Activated CD8-positive, alpha-beta memory T cell treated with anti-CD3 and anti-CD28 coated beads, Interleukin-2, amount 50 U/mL, for 48 hours (primary cell): ENCODE measurements around the gene PIRT.
"Not testable (repeated sequence)": the region's sequence is repeated elsewhere in the genome, so short reads cannot be mapped to it uniquely, and the experiment has no call there.

ENCODE experiments used
- DNase-seq: peaks from one replicate; pipeline ENCODE4 v3.0.0-alpha.2; 2020

Gene PIRT

GRCh38 chr17:10837921-10838320, at the start of gene PIRT:
Gene PIRT, minus strand, starts transcription at chr17:10838087. Its CDS starts 12,442 bp downstream, at chr17:10825645.
- no peak for DNase-seq

- DNase-seq = no peak
These were observed 44.1 kb upstream of the PIRT start for GRCh38 chr17:10881959-10882358.

- no peak for DNase-seq
These were observed 41.4 kb upstream of the PIRT start for GRCh38 chr17:10879190-10879836.

GRCh38 chr17:10875984-10876555, 38.2 kb upstream of the PIRT start:
- peak; percentile 63 for DNase-seq

GRCh38 chr17:10875430-10875851, 37.6 kb upstream of the PIRT start:
- DNase-seq = peak; percentile 51

GRCh38 chr17:10871914-10872313, 34.0 kb upstream of the PIRT start:
- DNase-seq = no peak

- DNase-seq = no peak
These were observed 32.6 kb upstream of the PIRT start for GRCh38 chr17:10870336-10871050.

- DNase-seq = not testable (repeated sequence)
These were observed 30.9 kb upstream of the PIRT start for GRCh38 chr17:10868744-10869143.

GRCh38 chr17:10859051-10859450, 21.2 kb upstream of the PIRT start:
- DNase-seq = no peak

- no peak for DNase-seq
These were observed 20.1 kb upstream of the PIRT start for GRCh38 chr17:10857976-10858375.

- not testable (repeated sequence) for DNase-seq
These were observed 8.7 kb upstream of the PIRT start for GRCh38 chr17:10846636-10847035.

- no peak for DNase-seq
These were observed 7.5 kb upstream of the PIRT start for GRCh38 chr17:10845388-10845751.

GRCh38 chr17:10844621-10845387, 6.9 kb upstream of the PIRT start:
- peak; percentile 83 for DNase-seq

GRCh38 chr17:10843811-10844210, 5.9 kb upstream of the PIRT start:
- DNase-seq = no peak

GRCh38 chr17:10842658-10843057, 4.8 kb upstream of the PIRT start:
- no peak for DNase-seq

- DNase-seq = no peak
These were observed 795 bp upstream of the PIRT start for GRCh38 chr17:10838682-10839081.

- DNase-seq = no peak
These were observed 809 bp downstream of the PIRT start for GRCh38 chr17:10836966-10837590.

GRCh38 chr17:10836145-10836544, 1.7 kb downstream of the PIRT start:
- no peak for DNase-seq

GRCh38 chr17:10831696-10832095, 6.2 kb downstream of the PIRT start:
- DNase-seq = no peak

GRCh38 chr17:10827898-10828552, 9.9 kb downstream of the PIRT start:
- DNase-seq = no peak

- no peak for DNase-seq
These were observed 13.0 kb downstream of the PIRT start for GRCh38 chr17:10824874-10825273.

- DNase-seq = no peak
These were observed 16.1 kb downstream of the PIRT start for GRCh38 chr17:10821770-10822169.
